Astrocyte (in vitro differentiated cells and primary cell): Measurements from ENCODE around the gene ANKRD29. TPM values are rescaled to one million over a fixed set of nuclear protein-coding genes. Genes with fewer than 3 reads are reported as not detected.

Source experiments
- DNase-seq: peaks from one replicate; pipeline ENCODE4 v3.0.0-alpha.2; 2010; ENCODE audit warnings: low read depth
- FAIRE-seq: peaks from 2 replicates; lab custom pipeline; 2011; peaks lifted over from hg19 to GRCh38; lab: Jason Lieb, UNC
- H2AFZ ChIP-seq: 2 replicates; pipeline ENCODE4 v1.6.0; 2012; ENCODE audit warnings: low read depth, low read length, inconsistent platforms
- H3K27ac ChIP-seq: 2 replicates; pipeline ENCODE4 v1.5.1; 2011; ENCODE audit warnings: low read depth, low read length, inconsistent platforms
- H3K27me3 ChIP-seq: 2 replicates; pipeline ENCODE4 v1.6.0; 2011; ENCODE audit warnings: low read length, inconsistent platforms; ENCODE audit not compliant: insufficient read depth
- H3K36me3 ChIP-seq: 2 replicates; pipeline ENCODE4 v1.5.1; 2011; ENCODE audit warnings: low read length, inconsistent platforms; ENCODE audit not compliant: insufficient read depth
- H3K4me1 ChIP-seq: 2 replicates; pipeline ENCODE4 v1.5.1; 2011; ENCODE audit warnings: low read length, inconsistent platforms; ENCODE audit not compliant: insufficient read depth
- H3K4me2 ChIP-seq: 2 replicates; pipeline ENCODE4 v1.6.0; 2012; ENCODE audit warnings: low read length, inconsistent platforms
- H3K4me3 ChIP-seq: 2 replicates; pipeline ENCODE4 v1.5.1; 2011; ENCODE audit warnings: low read depth, mild to moderate bottlenecking, low read length, inconsistent platforms; ENCODE audit not compliant: insufficient read depth
- H3K79me2 ChIP-seq: 2 replicates; pipeline ENCODE4 v1.6.0; 2012; ENCODE audit warnings: mild to moderate bottlenecking, low read length, inconsistent platforms; ENCODE audit not compliant: insufficient read depth
- H3K9ac ChIP-seq: 2 replicates; pipeline ENCODE4 v1.6.0; 2012; ENCODE audit warnings: mild to moderate bottlenecking, low read length, inconsistent platforms
- H3K9me3 ChIP-seq: 2 replicates; pipeline ENCODE4 v1.5.1; 2012; ENCODE audit warnings: low read depth, mild to moderate bottlenecking, low read length, inconsistent platforms; ENCODE audit not compliant: insufficient read depth
- H4K20me1 ChIP-seq: 2 replicates; pipeline ENCODE4 v1.6.0; 2012; ENCODE audit warnings: low read length, inconsistent platforms; ENCODE audit not compliant: insufficient read depth
- H3K27ac Mint-ChIP-seq: one replicate; pipeline ENCODE4 v1.8.0; 2021; ENCODE audit warnings: mild to moderate bottlenecking, mixed read lengths; ENCODE audit not compliant: unreplicated experiment
- H3K27me3 Mint-ChIP-seq: one replicate; pipeline ENCODE4 v1.8.0; 2021; ENCODE audit warnings: low read depth, mixed read lengths; ENCODE audit not compliant: unreplicated experiment
- H3K36me3 Mint-ChIP-seq: one replicate; pipeline ENCODE4 v1.8.0; 2021; ENCODE audit warnings: low read depth, mixed read lengths; ENCODE audit not compliant: unreplicated experiment
- H3K4me1 Mint-ChIP-seq: one replicate; pipeline ENCODE4 v1.8.0; 2021; ENCODE audit warnings: low read depth, mixed read lengths; ENCODE audit not compliant: unreplicated experiment
- H3K4me3 Mint-ChIP-seq: one replicate; pipeline ENCODE4 v1.8.0; 2021; ENCODE audit warnings: mild to moderate bottlenecking, moderate library complexity, mixed read lengths; ENCODE audit not compliant: unreplicated experiment
- H3K9me3 Mint-ChIP-seq: one replicate; pipeline ENCODE4 v1.8.0; 2021; ENCODE audit warnings: mild to moderate bottlenecking, mixed read lengths; ENCODE audit not compliant: unreplicated experiment
- EZH2 ChIP-seq: IDR thresholded peaks from 2 replicates; pipeline ENCODE4 v1.6.1; 2012; ENCODE audit warnings: mild to moderate bottlenecking, low read length, inconsistent platforms; ENCODE audit not compliant: insufficient read depth
- total RNA-seq: library from RNA; stranded (reverse); gene quantifications from 2 replicates; pipeline ENCODE4 v1.2.1, GENCODE V29; 2021
- TF ChIP-seq, protein P1 (sequence below): IDR thresholded peaks from 2 replicates; pipeline ENCODE4 v1.5.1; 2011; ENCODE audit warnings: low read depth, mild to moderate bottlenecking, inconsistent platforms, low read length, moderate library complexity; ENCODE audit not compliant: insufficient read depth

The ANKRD29 gene
- total RNA-seq, 1 donor from 2014 or later, result 0.75 TPM

DNA sequence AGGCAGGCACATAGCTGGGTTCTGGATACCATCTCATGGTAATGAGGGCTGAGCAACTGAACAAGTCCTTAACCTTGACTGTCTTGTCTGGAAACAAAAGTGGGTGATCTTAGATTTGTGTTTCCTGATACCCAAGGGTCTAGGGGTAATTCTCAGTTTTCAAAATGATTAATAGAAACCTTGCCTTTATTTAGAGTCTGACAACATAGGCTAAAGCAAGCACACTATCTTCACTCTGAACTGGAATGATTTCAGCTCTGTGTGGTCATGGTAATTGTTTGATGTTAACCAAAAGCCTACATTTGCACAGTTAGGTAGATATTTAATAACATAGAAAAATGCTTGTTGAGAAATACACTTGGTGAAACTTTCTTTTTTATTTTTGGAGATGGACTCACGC, 19.8 kb upstream of the ANKRD29 start:
- FAIRE-seq (no peak), DNase-seq (no peak)
- H3K27me3 Mint-ChIP-seq, result peaks cover 46% of the 10 kb centered on the region
- no peaks in the 10 kb centered on the region for H3K36me3 ChIP-seq
- H3K79me2 ChIP-seq, result no peaks in the 10 kb centered on the region
- TF ChIP-seq, protein P1, sequence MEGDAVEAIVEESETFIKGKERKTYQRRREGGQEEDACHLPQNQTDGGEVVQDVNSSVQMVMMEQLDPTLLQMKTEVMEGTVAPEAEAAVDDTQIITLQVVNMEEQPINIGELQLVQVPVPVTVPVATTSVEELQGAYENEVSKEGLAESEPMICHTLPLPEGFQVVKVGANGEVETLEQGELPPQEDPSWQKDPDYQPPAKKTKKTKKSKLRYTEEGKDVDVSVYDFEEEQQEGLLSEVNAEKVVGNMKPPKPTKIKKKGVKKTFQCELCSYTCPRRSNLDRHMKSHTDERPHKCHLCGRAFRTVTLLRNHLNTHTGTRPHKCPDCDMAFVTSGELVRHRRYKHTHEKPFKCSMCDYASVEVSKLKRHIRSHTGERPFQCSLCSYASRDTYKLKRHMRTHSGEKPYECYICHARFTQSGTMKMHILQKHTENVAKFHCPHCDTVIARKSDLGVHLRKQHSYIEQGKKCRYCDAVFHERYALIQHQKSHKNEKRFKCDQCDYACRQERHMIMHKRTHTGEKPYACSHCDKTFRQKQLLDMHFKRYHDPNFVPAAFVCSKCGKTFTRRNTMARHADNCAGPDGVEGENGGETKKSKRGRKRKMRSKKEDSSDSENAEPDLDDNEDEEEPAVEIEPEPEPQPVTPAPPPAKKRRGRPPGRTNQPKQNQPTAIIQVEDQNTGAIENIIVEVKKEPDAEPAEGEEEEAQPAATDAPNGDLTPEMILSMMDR, result no peak
- TF ChIP-seq EZH2, result no peak
- H3K4me2 ChIP-seq, result no peak overlapping the region
- H3K9ac ChIP-seq, result no peak overlapping the region
- no peak overlapping the region for H3K4me3 ChIP-seq
- no peak overlapping the region for H2AFZ ChIP-seq
- H3K27me3 ChIP-seq, result peaks cover 31% of the 10 kb centered on the region
- no peaks in the 10 kb centered on the region for H3K9me3 Mint-ChIP-seq
- H3K4me1 Mint-ChIP-seq, result no peaks in the 10 kb centered on the region
- no peaks in the 10 kb centered on the region for H3K9me3 ChIP-seq
- H3K4me3 Mint-ChIP-seq, result no peak overlapping the region
- no peaks in the 10 kb centered on the region for H3K4me1 ChIP-seq
- H4K20me1 ChIP-seq, result no peaks in the 10 kb centered on the region
- no peak overlapping the region for H3K27ac ChIP-seq
- no peak overlapping the region for H3K27ac Mint-ChIP-seq
- H3K36me3 Mint-ChIP-seq, result no peaks in the 10 kb centered on the region

- no peaks in the 10 kb centered on the region for H3K36me3 Mint-ChIP-seq
- H3K27ac Mint-ChIP-seq, result no peak overlapping the region
- Histone ChIP-seq H3K9ac (no peak overlapping the region), H3K9me3 (no peaks in the 10 kb centered on the region), H3K27ac (no peak overlapping the region), H4K20me1 (no peaks in the 10 kb centered on the region), H2AFZ (no peak overlapping the region), H3K4me2 (no peak overlapping the region), H3K4me1 (no peaks in the 10 kb centered on the region), H3K27me3 (peaks cover 31% of the 10 kb centered on the region), H3K36me3 (no peaks in the 10 kb centered on the region), H3K79me2 (no peaks in the 10 kb centered on the region), H3K4me3 (no peak overlapping the region)
- no peak for TF ChIP-seq EZH2
- TF ChIP-seq, protein P1, result no peak
- DNase-seq (no peak), FAIRE-seq (no peak)
- no peaks in the 10 kb centered on the region for H3K9me3 Mint-ChIP-seq
- H3K4me1 Mint-ChIP-seq, result no peaks in the 10 kb centered on the region
- H3K4me3 Mint-ChIP-seq, result no peak overlapping the region
- H3K27me3 Mint-ChIP-seq, result peaks cover 46% of the 10 kb centered on the region
These were observed 19.3 kb upstream of the ANKRD29 start for GRCh38 chr18:23682045-23682444.

GRCh38 chr18:23675896-23676295, 13.2 kb upstream of the ANKRD29 start:
- no peak overlapping the region for H3K4me3 Mint-ChIP-seq
- H3K9me3 Mint-ChIP-seq, result no peaks in the 10 kb centered on the region
- H3K27me3 Mint-ChIP-seq, result peaks cover 25% of the 10 kb centered on the region
- H3K9me3 ChIP-seq, result no peaks in the 10 kb centered on the region
- FAIRE-seq (no peak), DNase-seq (no peak)
- no peaks in the 10 kb centered on the region for H3K79me2 ChIP-seq
- no peaks in the 10 kb centered on the region for H3K4me1 ChIP-seq
- no peak for TF ChIP-seq EZH2
- H3K27me3 ChIP-seq, result peaks cover 26% of the 10 kb centered on the region
- H3K9ac ChIP-seq, result no peak overlapping the region
- no peak overlapping the region for H3K4me2 ChIP-seq
- no peaks in the 10 kb centered on the region for H3K36me3 ChIP-seq
- no peak overlapping the region for H3K4me3 ChIP-seq
- H3K4me1 Mint-ChIP-seq, result no peaks in the 10 kb centered on the region
- no peaks in the 10 kb centered on the region for H4K20me1 ChIP-seq
- H3K27ac Mint-ChIP-seq, result no peak overlapping the region
- no peak overlapping the region for H2AFZ ChIP-seq
- no peak overlapping the region for H3K27ac ChIP-seq
- no peaks in the 10 kb centered on the region for H3K36me3 Mint-ChIP-seq
